Measurements from ENCODE around the gene RABEP2.

DNA sequence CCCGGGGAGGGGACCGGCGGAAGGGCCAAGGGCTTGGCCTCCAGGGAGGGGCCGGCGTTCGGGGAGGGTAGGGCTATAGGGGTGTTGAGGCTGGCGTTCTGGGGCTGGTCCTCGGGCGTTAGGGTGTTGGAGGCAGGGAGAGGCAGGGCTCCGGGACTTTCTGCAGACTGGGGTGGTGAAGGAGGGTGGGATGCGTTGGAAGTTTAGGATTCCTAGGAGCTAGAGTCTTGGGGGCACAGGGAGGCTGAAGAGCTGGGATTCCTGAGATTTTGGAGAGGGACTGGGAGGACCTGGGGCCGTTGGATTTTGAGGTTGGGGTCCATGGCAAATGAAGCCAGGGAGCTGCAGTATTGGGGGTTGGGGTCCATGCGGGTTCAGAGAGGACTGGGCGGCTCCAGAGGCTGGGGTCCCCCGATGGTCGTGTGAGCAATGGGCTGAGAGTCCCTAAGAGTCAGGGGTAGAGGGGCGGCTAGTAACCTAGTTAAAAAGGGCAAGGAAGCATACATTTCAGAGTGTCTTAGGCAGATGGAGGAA is 26.4 kb upstream of the RABEP2 start:
- TF ChIP-seq, protein P1, sequence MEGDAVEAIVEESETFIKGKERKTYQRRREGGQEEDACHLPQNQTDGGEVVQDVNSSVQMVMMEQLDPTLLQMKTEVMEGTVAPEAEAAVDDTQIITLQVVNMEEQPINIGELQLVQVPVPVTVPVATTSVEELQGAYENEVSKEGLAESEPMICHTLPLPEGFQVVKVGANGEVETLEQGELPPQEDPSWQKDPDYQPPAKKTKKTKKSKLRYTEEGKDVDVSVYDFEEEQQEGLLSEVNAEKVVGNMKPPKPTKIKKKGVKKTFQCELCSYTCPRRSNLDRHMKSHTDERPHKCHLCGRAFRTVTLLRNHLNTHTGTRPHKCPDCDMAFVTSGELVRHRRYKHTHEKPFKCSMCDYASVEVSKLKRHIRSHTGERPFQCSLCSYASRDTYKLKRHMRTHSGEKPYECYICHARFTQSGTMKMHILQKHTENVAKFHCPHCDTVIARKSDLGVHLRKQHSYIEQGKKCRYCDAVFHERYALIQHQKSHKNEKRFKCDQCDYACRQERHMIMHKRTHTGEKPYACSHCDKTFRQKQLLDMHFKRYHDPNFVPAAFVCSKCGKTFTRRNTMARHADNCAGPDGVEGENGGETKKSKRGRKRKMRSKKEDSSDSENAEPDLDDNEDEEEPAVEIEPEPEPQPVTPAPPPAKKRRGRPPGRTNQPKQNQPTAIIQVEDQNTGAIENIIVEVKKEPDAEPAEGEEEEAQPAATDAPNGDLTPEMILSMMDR (IDR thresholded peaks at IDR 0.05; ENCODE audit: low read depth, low read length) = no peak
- TF ChIP-seq EZH2phosphoT487 (IDR thresholded peaks at IDR 0.05; ENCODE audit: low read depth) = no peak

All from OCI-LY3 (cell line).